HEK293T (cell line): Measurements from ENCODE around the gene FBXO33.

ENCODE experiments used
- TARDBP ChIP-seq: fragments of 450-650 bp; IDR thresholded peaks from 2 replicates; pipeline ENCODE4 v1.6.1; 2016
- ZNF384 ChIP-seq: fragments of 450-650 bp; IDR thresholded peaks from 2 replicates; pipeline ENCODE4 v1.6.1; 2016

DNA sequence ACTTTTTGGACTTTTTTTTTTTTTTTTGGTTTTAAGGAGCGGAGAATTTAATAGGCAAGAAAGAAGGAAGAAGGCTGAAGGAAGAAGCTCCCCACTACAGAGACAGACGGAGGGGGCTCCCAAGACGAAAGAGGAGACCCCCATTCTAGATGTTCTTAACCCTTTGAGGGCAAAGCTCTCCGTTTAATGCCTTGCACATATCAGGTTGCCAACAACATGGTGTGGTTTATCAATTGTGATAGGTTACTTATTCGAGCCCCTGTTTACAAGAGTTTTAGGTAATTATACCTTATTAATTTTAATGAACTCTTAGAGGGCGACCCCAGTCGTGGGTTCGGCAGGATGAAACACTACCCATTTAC is 1.2 kb upstream of the FBXO33 start:
- TF ChIP-seq TARDBP (no peak), ZNF384 (no peak)
